Measurements from ENCODE around the gene TK2.
"Not testable (repeated sequence)": the region's sequence is repeated elsewhere in the genome, so short reads cannot be mapped to it uniquely, and the experiment has no call there.

TK2 gene

DNA sequence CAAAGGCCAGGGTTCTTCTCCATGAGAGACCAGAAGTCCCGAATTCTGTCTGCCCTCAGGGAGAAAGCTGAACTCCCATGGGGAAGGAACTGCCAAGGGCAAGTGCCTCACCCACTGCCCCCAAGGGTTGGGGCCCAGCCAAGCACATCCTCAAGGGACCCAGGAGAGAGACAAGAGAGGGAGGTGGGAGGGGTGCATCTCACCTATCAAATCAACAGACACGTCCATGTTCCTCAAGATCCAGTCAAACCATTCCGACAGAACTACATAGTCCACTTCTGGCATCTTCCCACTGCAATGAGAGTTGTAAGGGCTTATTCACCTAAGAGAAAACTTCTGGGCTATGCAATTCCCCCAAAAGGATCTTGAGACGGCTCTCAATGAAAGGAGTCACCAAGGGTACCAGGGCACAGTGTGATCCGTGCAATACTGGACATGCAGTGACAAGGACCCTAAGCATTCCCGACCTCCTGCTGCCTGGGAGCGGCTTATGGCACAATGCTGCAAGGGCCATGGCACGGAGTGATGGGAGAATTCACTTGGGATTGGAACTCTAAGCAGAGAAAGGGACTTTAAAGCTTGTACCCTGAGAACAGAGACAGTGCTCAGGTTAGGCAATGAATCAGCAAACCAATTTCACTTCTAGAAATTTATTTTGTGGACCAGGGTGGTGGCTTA lies 32.2 kb downstream of the TK2 start:
- DNase-seq (ENCODE audit: extremely low read depth, insufficient read length): no peak
- no peaks in the 10 kb centered on the region for H3K36me3 ChIP-seq (ENCODE audit: control insufficient read depth, insufficient read depth, low read length)
- H3K4me3 ChIP-seq (replicated peaks; ENCODE audit: low read depth, low read length): no peak overlapping the region; the same call in 1 of the 2 replicates
- H3K27me3 ChIP-seq (replicated peaks; ENCODE audit: control insufficient read depth, insufficient read depth, low read length): no peaks in the 10 kb centered on the region
- TF ChIP-seq, protein P1, sequence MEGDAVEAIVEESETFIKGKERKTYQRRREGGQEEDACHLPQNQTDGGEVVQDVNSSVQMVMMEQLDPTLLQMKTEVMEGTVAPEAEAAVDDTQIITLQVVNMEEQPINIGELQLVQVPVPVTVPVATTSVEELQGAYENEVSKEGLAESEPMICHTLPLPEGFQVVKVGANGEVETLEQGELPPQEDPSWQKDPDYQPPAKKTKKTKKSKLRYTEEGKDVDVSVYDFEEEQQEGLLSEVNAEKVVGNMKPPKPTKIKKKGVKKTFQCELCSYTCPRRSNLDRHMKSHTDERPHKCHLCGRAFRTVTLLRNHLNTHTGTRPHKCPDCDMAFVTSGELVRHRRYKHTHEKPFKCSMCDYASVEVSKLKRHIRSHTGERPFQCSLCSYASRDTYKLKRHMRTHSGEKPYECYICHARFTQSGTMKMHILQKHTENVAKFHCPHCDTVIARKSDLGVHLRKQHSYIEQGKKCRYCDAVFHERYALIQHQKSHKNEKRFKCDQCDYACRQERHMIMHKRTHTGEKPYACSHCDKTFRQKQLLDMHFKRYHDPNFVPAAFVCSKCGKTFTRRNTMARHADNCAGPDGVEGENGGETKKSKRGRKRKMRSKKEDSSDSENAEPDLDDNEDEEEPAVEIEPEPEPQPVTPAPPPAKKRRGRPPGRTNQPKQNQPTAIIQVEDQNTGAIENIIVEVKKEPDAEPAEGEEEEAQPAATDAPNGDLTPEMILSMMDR (IDR thresholded peaks at IDR 0.05; ENCODE audit: insufficient read depth, low read length, poor library complexity, severe bottlenecking): no peak

DNA sequence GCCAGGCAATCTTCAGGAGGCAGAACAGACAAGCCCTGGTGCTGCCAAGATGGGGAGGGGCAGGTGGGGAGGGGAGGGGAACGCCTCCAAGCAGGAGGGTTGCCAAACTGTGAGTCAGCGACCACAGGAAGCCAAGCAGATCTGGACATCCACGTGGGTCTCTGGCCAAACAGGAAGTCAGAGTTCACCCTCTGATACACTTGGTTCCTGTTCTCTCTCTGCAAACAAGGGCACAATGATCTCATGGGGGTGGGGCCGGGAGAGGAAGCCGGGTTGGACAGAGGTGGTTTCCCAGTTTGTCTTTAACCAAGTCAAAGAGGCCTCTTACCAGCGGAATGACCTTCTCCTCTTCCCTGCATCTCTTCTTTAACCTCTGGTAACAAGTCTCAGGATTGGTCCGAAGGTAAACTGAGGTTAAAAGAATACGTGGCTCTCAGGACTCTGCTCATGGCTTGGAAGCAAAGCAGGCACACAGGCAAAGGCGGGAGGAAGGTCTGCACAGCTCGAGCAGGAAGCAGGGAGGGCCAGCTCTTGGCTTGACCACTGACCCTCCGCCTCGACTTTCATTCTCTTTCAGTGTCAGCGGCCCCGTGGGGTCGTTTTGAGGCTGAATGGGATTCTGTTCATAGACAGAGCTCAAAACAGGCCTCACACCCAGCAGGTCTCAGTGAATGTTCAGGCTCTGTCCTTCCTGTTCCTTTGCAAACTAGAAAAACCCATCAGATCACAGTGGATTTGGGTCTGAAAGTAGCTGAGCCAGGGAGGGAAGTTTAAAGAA lies 32.9 kb downstream of the TK2 start:
- Histone ChIP-seq H3K4me3 (replicated peaks; ENCODE audit: low read depth, low read length) (peak overlapping the region; percentile 35), H3K36me3 (ENCODE audit: control insufficient read depth, insufficient read depth, low read length) (no peaks in the 10 kb centered on the region), H3K27me3 (replicated peaks; ENCODE audit: control insufficient read depth, insufficient read depth, low read length) (no peaks in the 10 kb centered on the region)
- TF ChIP-seq, protein P1 (IDR thresholded peaks at IDR 0.05; ENCODE audit: insufficient read depth, low read length, poor library complexity, severe bottlenecking): no peak
- DNase-seq (ENCODE audit: extremely low read depth, insufficient read length): peak; percentile 89

DNA sequence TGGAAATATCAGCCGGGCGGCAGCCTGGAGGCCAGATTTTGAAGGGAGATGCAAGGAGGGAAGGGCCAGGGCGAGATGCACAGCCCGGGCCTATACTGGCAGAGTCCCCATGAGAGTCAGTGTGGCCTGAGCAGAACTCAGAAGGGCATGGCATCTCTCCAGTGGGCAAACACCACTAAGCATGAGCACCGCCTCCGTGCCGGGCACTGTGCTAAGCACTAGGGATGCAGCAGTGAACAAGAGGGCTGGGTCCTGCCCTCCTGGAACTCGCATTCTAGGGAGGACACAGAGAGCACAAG lies 33.5 kb downstream of the TK2 start:
- TF ChIP-seq, protein P1 (IDR thresholded peaks at IDR 0.05; ENCODE audit: insufficient read depth, low read length, poor library complexity, severe bottlenecking): no peak
- Histone ChIP-seq H3K4me3 (replicated peaks; ENCODE audit: low read depth, low read length) (no peak overlapping the region), H3K27me3 (replicated peaks; ENCODE audit: control insufficient read depth, insufficient read depth, low read length) (no peaks in the 10 kb centered on the region; the same call in 1 of the 2 replicates), H3K36me3 (ENCODE audit: control insufficient read depth, insufficient read depth, low read length) (no peaks in the 10 kb centered on the region)
- DNase-seq (ENCODE audit: extremely low read depth, insufficient read length): no peak

DNA sequence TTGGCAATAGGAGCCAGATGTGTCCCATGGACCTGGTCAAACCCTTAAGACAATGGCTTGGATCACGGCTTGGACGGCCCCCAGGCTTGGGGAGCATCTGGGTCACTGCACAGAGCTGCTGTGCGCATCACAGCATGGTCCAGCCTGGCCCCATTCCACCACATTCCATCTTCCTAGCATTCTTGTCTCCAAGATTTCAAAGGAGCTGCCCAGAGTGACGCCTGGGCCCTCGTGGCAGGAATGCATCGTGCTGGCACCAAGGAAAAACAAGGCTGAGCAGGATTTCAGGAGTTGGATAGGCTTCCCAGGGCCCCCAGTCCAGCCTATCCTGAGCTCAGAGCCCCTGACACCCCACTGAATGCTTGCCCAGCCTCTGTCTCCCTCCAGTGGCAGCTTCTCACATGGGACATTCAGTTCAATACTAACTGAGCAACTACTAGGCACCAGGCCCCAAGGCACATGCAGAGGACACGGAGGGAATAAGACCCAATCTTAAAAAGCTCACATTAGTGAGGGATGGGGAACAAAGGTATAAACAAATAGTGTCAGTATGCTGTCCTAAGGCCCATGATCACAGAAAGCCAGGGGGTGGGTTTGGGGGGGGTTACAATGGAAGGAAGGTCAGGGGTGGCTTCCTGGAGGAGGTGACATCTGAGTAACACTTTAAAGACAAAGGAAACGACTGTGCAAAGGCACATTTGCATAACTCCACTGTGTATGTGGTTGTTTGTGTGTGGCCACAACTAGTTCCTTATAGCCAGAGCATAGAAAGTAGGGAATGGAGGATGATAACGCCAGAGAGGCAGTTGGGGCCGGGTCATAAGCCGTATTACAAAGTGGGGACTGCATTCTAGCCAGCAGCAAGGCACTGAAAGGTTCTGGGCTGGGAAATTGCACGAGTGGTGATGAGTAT lies 34.1 kb downstream of the TK2 start:
- TF ChIP-seq, protein P1 (IDR thresholded peaks at IDR 0.05; ENCODE audit: insufficient read depth, low read length, poor library complexity, severe bottlenecking): peak; percentile 54
- DNase-seq (ENCODE audit: extremely low read depth, insufficient read length): no peak
- H3K4me3 ChIP-seq (replicated peaks; ENCODE audit: low read depth, low read length): no peak overlapping the region
- no peaks in the 10 kb centered on the region; the same call in 1 of the 2 replicates for H3K27me3 ChIP-seq (replicated peaks; ENCODE audit: control insufficient read depth, insufficient read depth, low read length)
- no peaks in the 10 kb centered on the region for H3K36me3 ChIP-seq (ENCODE audit: control insufficient read depth, insufficient read depth, low read length)

DNA sequence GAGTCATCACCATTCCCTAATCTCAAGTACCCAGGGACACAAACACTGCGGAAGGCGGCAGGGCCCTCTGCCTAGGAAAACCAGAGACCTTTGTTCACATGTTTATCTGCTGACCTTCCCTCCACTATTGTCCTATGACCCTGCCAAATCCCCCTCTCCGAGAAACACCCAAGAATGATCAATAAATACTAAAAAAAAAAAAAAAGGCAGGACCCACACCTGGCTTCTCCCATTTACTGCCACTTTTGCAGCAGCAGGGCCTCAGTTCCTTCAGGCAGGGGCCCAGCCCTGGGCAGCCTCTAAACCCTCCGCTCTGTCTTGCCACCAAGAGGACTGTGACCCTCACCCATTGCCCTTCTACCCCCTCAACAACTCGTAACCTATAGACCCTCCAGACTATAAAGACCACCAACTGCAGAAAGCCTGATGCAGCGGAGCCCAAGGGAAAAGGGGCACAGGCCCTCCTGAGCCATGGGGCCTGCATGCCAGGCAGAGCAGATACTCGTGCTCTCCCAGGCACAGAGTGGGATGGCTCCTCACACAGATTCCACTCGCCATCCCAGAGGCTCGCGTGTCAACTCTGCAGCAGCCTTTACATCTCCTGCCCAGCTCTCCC lies 34.8 kb downstream of the TK2 start:
- DNase-seq (ENCODE audit: extremely low read depth, insufficient read length); H3K27me3 ChIP-seq (replicated peaks; ENCODE audit: control insufficient read depth, insufficient read depth, low read length); H3K36me3 ChIP-seq (ENCODE audit: control insufficient read depth, insufficient read depth, low read length); H3K4me3 ChIP-seq (replicated peaks; ENCODE audit: low read depth, low read length): not testable (repeated sequence)

DNA sequence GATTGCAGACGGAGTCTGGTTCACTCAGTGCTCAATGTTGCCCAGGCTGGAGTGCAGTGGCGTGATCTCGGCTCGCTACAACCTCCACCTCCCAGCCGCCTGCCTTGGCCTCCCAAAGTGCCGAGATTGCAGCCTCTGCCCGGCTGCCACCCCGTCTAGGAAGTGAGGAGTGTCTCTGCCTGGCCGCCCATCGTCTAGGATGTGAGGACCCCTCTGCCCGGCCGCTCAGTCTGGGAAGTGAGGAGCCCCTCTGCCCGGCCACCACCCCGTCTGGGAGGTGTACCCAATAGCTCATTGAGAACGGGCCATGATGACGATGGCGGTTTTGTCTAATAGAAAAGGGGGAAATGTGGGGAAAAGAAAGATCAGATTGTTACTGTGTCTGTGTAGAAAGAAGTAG lies 35.5 kb downstream of the TK2 start:
- H3K4me3 ChIP-seq (replicated peaks; ENCODE audit: low read depth, low read length); DNase-seq (ENCODE audit: extremely low read depth, insufficient read length); H3K36me3 ChIP-seq (ENCODE audit: control insufficient read depth, insufficient read depth, low read length); H3K27me3 ChIP-seq (replicated peaks; ENCODE audit: control insufficient read depth, insufficient read depth, low read length): not testable (repeated sequence)

Data from GM06990 (cell line).